Fibroblast of villous mesenchyme (primary cell): ENCODE data around the gene INHA. TPM values are rescaled to one million over a fixed set of nuclear protein-coding genes. Genes with fewer than 3 reads are reported as not detected.

Source experiments
- DNase-seq: peaks from one replicate; pipeline ENCODE4 v3.0.0-alpha.2; 2010; ENCODE audit warnings: low read depth
- H3K4me3 ChIP-seq: 2 replicates; pipeline ENCODE4 v1.5.1; 2011; ENCODE audit warnings: low read depth, mild to moderate bottlenecking, low read length
- total RNA-seq: library from RNA; depleted of rRNA; stranded (reverse); fragments of >200 nt; gene quantifications from 2 replicates; pipeline ENCODE4 v1.2.3, GENCODE V29; 2012
- TF ChIP-seq, protein P1 (sequence below): IDR thresholded peaks from 2 replicates; pipeline ENCODE4 v1.5.1; 2012; ENCODE audit warnings: low read depth, mild to moderate bottlenecking, low read length; ENCODE audit not compliant: insufficient read depth

Gene INHA
- total RNA-seq, 1 donor = 0.43 TPM

DNA sequence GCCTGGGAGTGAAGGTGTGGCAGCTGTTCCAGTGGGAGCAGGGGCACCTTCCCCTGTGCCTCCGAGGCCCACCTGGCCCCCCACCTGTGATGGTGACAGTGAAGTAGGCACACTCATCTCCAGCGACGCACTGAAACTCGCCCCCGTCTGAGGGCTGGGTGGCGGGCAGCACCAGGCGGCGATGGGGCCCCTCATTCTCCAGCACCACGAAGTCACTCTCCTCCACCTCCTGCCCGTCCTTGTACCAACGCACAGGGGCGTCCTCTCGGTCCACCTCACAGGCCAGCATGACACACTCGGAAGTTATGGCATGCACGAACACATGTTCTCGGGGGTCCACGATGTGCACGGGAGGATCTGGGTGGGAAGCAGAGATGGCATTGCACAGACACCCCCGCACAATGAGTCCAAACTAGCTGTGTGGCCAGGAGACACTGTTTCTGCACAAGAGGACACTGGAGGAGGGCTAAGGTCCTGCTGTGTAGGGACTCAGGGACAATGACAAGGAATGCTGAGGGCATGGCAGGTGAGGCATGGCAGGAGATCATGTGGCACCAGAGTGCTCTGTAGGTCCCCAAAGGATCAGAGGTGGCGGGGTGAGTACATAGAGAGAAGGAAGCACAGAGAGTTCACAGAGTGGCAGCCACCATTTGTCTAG lies 8.7 kb upstream of the INHA start:
- no peak for DNase-seq
- TF ChIP-seq, protein P1, sequence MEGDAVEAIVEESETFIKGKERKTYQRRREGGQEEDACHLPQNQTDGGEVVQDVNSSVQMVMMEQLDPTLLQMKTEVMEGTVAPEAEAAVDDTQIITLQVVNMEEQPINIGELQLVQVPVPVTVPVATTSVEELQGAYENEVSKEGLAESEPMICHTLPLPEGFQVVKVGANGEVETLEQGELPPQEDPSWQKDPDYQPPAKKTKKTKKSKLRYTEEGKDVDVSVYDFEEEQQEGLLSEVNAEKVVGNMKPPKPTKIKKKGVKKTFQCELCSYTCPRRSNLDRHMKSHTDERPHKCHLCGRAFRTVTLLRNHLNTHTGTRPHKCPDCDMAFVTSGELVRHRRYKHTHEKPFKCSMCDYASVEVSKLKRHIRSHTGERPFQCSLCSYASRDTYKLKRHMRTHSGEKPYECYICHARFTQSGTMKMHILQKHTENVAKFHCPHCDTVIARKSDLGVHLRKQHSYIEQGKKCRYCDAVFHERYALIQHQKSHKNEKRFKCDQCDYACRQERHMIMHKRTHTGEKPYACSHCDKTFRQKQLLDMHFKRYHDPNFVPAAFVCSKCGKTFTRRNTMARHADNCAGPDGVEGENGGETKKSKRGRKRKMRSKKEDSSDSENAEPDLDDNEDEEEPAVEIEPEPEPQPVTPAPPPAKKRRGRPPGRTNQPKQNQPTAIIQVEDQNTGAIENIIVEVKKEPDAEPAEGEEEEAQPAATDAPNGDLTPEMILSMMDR = no peak
- H3K4me3 ChIP-seq = no peak overlapping the region

- TF ChIP-seq, protein P1 = no peak
- H3K4me3 ChIP-seq = no peak overlapping the region
- DNase-seq = no peak
These were observed 6.7 kb upstream of the INHA start for GRCh38 chr2:219565130-219566080.

- no peak overlapping the region for H3K4me3 ChIP-seq
- no peak for DNase-seq
- TF ChIP-seq, protein P1 = no peak
These were observed 5.5 kb upstream of the INHA start for GRCh38 chr2:219566640-219567039.

DNA sequence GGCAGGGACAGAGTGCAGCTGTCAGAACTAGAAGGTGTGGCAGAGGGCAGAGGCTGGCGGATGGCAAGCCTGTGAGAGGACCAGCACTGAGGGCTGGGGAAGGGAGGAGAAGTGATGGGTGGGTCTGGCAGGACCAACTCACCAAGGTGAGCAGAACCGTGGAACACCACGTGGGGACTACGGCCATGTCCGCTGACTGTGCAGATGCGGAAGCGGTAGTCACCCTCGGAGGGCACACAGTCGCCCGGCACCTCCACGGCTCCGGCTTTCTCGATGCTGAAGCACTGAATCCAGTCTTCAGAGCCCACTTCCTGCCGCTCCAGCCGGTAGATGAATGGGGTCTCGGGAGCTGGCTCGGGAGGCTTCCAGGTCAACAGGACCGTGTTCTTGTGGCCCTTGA lies 5.0 kb upstream of the INHA start:
- TF ChIP-seq, protein P1 = no peak
- DNase-seq = no peak
- no peak overlapping the region for H3K4me3 ChIP-seq

- TF ChIP-seq, protein P1 = no peak
- no peak overlapping the region for H3K4me3 ChIP-seq
- no peak for DNase-seq
These were observed 4.2 kb upstream of the INHA start for GRCh38 chr2:219567791-219568361.

- no peak for DNase-seq
- H3K4me3 ChIP-seq = no peak overlapping the region
- TF ChIP-seq, protein P1 = no peak
These were observed 3.1 kb upstream of the INHA start for GRCh38 chr2:219569041-219569440.
